GM03348 (cell line): Measurements from ENCODE around the gene LCN9.
"Not testable (repeated sequence)": the region's sequence is repeated elsewhere in the genome, so short reads cannot be mapped to it uniquely, and the experiment has no call there.

ENCODE experiments used
- DNase-seq: peaks from one replicate; pipeline ENCODE4 v3.0.0; 2012; ENCODE audit warnings: low spot score

The LCN9 gene

GRCh38 chr9:135647884-135648283 lies 15.2 kb upstream of the LCN9 start:
- DNase-seq: no peak

DNA sequence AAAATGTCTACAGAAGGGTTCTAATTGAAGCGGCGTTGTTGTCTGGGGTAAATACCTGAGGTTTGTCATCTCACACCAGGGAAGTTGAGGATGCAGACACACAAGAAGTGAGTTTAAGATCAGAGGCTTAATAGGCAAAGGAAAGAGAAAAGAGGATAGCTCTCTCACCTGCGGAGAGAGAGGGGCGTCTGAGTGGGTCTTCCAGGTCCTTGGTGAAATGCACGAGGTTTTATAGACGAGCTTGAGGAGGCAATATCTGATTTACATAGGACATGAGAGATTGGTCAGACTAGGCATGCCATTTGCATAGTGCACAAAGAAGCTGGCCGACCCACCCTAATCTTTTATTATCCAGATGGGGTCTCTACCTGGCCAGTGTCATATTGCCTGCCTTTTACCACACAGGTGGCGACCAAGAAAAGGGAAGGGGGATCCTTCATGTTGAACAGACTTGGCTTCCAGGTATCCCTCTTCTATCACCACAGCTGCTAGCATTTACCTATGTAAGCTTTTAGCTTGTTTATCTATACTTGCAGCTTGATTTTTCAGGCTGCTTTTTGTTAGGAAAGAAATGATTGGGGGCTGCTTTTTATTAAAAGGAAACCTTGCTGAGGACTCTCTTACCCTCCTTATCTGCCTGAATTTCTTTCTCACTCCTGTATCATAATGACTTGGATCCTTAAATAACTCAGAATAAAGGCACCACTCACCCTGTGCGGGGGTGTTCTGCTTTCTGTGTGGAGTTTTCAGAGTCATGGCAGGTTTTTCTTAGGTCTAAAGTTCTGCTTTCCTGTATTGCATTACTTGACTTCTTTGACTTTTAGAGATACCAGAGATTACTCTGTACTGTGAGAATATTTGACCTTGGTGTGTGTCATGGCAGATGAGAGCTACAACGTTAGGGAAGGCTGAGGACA lies 14.4 kb upstream of the LCN9 start:
- no peak for DNase-seq

- no peak for DNase-seq
Observed at GRCh38 chr9:135649508-135649907, 13.6 kb upstream of the LCN9 start.

DNA sequence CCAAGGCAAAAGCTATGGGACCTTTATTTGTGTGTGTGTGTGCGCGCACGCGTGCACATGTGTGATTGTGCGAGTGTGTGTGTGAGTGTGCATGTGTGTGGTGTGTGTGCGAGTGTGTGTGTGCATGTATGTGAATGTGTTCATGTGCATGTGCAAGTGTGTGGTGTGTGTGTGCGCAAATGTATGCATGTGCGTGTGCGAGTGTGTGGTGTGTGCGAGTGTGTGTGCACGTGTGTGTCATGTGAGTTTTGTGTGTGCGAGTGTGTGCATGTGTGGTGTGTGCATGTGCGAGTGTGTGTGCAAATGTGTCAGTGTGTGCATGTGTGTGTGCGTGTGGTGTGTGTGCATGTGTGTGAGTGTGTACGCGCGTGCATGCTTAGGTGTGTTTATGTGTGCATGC lies 12.7 kb upstream of the LCN9 start:
- no peak for DNase-seq

DNA sequence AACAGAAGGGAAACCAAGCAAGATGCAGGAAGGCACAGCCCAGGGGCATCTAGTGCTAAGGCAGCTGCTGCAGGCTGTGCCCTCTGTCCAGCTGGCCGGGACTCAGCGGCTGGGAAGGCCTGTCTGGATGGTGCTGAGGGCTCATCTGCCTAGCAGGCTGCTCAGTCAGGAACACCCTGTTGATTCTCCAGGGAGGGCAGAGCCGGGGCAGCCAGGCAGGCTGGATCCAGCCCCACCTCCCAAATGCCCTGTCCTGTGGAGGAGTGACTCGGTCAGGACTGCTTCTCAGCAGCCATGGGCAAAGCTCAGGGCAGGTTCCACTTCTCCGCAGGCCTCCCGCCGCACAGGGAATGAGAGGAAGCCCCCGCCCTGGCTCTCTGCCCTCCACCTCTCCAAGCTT lies 7.8 kb upstream of the LCN9 start:
- DNase-seq: no peak

- DNase-seq: no peak
Observed at GRCh38 chr9:135657416-135657815, 5.7 kb upstream of the LCN9 start.

- no peak for DNase-seq
Observed at GRCh38 chr9:135659252-135659651, 3.9 kb upstream of the LCN9 start.

DNA sequence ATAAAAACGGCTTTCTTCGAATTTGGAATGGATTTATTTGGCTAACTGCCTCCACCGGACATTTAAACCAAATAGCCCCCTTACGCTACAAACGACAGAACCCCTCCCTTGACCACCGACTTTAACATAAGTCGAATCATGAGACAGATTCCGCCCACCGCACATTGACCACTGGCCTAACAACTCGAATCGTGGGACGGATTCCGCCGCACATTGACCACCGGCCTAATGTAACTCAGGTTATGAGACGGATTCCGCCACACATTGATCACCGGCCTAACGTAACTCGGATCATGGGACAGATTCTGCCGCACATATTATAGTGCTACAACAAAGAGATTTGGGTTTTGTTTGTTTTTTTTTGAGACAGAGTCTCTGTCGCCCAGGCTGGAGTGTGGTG lies 2.7 kb upstream of the LCN9 start:
- DNase-seq: no peak

DNA sequence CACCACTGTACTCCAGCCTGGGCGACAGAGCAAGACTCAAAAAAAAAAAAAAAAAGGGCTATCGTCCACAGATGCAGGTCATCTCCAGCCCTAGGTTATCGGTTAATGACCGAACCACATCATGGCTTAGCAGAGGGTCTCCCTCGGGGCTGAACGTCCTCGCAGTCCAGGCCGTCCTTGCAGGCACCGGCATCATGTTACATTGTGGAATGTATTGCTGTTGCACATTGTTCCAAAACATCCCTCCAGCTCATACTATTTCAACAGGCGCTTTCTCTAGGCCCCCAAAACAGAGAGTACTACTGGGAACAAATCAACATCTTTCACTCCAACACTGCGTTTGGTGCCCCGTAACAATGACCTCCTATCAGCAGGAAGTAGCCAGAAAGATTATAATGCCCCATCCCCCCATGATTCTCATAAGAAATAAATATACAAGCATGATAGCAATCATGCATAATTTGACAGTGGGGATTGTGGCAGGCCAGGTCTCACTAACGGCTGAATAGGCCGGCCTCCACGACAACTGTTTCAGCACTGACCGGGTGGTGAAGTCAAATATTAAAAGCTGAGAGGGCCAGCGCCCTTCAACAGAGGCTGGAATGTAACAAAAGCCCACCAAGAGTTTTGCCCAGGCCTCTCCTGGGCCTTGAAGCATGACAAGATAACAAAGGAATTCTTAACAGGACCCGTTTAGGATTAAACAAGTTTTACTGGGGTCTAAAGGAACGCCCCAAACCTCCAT lies 1.1 kb upstream of the LCN9 start:
- no peak for DNase-seq

DNA sequence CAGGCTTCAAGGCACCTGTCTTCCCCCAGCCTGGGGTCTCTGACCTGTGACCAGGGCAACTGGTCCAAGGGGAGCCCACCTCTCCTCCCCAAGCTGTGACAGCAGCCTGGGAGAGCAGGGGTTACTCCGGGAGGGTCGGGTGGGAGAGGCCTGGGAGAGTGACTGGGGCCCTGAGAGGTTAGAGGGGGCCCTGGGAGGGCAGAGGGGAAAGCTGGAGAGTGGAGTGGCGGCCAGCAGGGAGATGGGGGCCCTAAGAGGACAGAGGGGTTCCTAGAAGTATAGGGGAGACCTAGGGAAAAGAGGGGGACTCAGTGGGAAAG lies 302 bp downstream of the LCN9 start:
- no peak for DNase-seq

GRCh38 chr9:135663857-135664256 lies 748 bp downstream of the LCN9 start:
- no peak for DNase-seq

- no peak for DNase-seq
Observed at GRCh38 chr9:135664266-135664665, 1.2 kb downstream of the LCN9 start.

GRCh38 chr9:135664801-135665794 lies 2.0 kb downstream of the LCN9 start:
- no peak for DNase-seq

- no peak for DNase-seq
Observed at GRCh38 chr9:135665795-135666189, 2.7 kb downstream of the LCN9 start.

DNA sequence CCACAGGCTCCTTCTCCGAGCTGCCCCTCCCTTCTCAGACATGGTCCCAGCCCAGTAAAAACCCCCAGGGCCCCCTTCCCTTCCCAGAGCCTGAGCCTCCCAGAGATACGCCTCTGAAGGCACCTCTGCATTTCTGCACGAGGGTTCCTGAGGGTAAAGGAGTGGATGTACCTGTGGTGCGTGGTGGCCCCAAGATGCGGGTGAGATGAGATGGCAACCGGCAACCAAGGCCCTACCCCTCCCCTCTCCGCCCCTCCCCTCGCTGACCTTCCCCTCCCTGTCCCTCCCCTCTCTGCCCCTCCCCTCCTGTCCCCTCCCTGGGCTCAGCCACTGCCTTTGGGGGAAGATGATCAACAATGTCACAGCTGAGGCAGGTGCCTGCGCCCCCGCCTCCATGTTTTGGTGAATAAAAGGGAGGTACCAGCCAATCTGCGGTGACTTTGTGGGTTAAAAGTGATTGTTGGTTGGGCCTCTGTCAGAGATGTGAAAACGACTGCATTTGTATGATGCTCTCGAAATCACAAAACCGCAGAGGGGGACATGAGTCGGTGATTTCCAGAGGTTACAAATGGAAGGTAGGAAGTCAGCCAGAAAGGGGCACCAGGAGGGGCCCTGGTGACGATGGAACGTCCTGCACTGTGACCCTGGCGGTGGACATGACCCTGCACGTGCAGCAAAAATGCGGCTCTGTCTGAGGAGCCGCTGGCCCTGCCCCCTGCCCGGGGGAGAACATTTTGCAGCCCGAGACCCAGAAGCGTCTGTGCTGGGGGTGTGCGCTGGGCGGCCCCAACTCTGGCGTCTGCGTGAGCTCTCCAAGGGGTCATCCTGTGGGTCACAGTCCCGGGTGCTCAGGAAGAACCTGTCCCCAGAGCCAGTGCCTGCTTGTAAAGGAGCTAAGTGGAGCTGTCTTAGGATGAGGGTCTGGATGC lies 3.7 kb downstream of the LCN9 start:
- DNase-seq: no peak

DNA sequence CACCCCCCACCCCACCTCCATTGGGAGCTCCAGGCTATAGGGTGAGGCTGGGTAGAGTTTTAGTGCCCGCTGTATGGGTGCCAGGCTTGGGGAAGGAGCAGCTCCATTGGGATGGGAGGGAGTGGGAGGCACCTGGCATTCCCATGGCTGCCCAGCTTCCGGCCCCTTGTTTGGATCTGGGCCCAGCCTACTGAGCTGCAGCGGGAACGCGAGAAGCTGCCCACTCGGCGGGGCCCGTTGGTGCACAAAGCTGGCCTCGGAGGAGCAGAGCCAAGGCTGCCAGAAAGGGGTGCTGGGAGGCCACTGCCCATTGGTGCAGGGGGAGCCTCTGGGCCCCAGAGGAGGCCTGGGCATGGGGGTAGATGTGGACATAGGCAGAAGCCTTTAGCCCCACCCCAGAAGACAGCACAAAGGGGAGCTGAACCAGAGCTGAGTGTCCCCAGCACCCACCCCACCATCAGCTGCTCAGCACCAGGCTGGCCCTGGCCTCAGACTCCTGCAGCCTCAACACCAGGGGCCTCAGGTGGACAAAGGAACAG lies 4.4 kb downstream of the LCN9 start:
- DNase-seq: no peak

DNA sequence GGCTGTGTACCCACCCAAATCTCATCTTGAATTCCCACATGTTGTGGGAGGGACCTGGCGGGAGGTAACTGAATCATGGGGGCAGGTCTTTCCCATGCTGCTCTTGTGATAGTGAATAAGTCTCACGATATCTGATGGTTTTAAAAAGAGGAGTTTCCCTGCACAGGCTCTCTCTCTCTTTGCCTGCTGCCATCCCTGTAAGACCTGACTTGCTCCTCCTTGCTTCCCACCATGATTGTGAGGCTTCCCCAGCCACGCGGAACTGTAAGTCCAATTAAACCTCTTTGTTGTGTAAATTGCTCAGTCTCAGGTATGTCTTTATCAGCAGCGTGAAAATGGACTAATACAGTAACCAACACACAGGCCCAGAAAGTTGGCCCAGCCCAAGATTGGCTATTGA lies 5.9 kb downstream of the LCN9 start:
- not testable (repeated sequence) for DNase-seq

DNA sequence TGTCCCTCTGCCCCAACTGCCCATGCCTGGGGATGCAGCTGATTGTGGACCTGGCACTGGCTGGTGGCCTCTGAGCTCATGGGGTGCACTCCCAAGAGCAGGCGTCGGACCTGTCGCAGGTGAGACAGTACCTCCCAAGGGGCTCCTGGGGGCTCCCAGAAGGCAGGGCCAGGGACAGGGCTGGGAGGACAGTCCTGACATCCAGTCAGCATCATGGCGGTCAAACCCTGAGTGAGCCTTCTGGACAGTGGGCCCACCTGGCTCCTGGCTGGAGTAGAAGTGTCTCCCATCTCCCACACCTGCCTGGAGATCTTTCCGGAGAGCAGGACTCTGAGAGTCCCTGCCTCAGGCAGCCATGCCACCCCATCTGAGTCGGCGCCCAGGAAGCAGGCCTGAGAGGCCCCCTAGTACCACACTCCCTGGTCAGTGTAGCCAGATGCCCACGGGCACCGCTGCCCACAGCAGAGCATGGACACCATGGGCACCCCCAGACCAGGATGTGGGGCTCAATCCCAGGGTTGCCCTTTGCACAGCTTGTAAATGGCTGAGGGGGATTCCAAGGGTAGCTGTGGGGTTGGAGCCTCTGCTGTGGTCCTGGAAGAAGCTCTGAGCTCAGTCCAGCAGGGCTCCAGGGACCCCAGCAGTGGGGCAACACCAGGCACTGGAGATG lies 6.6 kb downstream of the LCN9 start:
- DNase-seq: no peak

DNA sequence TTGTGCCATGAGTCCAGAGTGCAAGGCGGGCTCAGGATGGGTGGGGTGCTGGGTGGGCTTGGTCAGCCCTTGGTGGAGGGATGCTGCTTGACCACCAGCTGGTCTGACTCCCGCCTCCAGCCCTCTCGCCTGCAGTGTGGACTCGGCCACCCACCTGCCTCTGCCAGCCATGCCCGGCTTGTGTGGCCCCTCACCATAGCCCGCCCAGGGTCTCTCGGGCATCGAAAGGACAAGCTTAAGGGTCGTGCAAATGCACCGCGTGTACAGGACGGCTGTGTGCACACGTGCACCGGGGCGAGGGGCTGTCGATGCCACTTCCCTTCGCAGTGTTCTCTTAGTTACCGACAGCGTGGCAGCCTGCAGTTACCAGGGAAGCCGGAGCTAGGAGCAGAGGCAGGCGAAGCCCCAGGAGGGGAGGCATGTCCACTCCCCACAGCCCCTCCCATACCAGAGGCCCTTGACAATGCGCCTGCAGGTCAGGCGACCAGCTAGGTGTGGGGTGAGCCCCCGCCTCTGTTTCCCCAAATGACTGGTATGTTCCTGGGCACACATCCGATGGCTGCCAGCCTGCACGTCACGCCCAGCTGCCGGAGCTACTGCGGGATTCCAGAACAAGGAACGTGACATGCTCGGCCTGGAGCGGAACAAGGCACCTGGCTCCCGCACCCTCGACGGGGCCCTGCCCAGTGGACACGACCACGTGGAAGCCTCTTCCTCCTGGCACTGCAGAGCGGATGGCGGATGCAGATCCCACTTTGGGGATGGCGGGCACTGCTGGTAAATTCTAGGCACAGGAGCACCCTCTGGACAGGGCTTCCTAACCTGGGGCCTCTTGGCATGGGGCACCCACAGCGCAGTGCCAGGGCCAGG lies 7.8 kb downstream of the LCN9 start:
- DNase-seq: no peak
